Stimulated activated CD8-positive, alpha-beta memory T cell treated with anti-CD3 and anti-CD28 coated beads, Interleukin-7, amount 100 ng/mL, for 4 hours (primary cell): Measurements from ENCODE around the gene MLN.

Experiments used
- DNase-seq, 2 donors: peaks; one replicate each; pipeline ENCODE4 v3.0.0-alpha.2; 2020; ENCODE audit warnings: low read depth in 2 of 2

Gene MLN

DNA sequence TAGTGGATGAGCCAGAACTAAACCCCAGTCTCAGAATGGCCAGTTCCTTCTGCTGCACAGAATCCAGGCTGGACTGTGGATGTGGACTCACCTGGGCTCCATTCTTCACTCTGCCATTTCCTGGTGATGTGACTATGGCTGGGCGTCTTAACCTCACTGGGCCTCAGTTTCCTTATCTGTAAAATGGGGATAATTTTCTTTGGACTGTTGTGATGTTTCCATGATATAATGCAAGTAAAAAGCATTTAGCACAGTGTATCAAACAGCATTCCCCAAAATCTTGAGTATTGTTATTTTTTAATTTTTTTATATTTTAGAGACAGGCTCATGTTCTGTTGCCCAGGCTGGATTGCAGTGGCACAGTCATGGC is 51.2 kb downstream of the MLN start:
- DNase-seq: no peak

DNA sequence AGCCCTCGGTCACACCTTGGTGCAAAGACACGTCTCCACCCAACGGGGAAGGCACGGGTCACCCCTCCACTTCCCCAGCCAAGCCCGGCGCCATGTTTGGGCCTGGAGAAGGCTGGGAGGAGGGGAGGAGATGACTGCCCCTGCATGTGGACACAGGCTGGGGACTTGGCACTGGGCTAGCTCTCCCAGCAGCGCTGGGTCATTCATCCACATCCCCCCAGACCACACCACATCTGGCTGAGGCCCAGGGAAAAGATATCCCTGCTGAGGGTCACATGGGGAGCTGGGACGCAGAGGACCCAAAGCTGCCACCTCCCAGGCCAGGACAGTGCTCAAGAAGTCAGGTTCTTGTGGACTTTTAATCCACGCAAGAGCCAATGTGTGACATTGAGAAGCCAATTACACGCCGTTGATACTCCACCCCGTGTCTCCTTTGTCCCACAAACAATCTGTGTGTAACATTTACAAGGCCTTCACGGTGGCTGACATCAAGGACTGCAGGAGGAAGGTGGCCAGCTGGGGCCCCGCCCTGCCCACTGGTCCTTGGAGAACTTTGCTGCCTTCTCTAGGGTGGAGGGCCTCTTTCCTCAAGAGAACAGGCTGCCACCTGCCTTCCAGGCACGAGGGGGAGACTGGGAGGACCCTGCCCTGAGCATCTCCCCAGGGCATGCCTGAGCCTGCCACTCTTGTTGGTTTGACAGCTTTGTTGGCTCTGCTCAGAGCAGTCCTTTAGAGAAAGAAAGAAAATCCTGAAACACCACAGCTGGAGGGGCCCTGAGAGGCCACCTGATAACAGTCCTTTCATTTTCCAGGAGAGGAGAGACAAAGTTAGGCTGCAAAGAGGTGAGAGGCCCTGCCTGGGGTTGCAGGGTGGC is 51.8 kb downstream of the MLN start:
- DNase-seq: no peak

GRCh38 chr6:33750244-33750991 is 53.4 kb downstream of the MLN start:
- no peak for DNase-seq

- no peak for DNase-seq
Observed at GRCh38 chr6:33749401-33749800, 54.4 kb downstream of the MLN start.

DNA sequence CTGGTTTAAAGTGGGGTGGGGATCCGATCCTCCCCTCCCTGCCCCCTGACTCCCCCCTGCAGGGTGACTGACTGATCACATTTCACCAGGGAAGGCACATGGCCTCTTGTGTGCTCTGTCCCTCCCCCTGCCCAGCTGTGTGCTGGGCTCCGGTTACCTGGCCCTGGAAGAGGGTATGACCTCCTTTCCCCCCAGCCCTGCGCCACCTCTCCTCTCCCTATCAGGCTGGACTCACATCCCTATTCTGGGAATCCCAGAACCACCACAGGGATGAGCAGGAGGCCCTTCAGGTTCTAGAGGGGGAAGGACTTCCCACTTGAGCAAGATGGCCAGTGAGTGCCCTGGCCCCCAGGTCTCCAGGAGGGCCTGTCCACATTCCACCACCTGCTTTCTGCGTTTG is 55.0 kb downstream of the MLN start:
- no peak for DNase-seq

DNA sequence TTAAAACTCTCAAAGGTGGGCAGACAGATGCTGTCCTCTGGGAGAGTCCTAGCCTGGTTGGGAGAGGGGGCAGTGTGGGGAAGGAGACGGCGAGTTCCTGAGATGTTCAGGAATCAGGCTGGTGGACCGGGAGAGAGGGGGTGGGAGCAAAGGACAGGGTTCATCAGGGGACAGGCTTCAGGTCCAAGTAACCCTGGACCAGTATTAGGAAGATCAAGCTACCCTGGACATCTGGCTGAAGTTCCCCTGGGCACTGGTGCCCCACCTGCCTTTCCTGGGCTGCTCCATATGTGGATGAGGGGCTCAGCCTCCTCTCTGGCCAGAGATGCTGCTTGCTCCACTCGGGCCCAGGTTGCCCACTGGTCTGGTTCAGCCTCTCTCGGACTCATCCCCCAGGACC is 56.0 kb downstream of the MLN start:
- DNase-seq: no peak

DNA sequence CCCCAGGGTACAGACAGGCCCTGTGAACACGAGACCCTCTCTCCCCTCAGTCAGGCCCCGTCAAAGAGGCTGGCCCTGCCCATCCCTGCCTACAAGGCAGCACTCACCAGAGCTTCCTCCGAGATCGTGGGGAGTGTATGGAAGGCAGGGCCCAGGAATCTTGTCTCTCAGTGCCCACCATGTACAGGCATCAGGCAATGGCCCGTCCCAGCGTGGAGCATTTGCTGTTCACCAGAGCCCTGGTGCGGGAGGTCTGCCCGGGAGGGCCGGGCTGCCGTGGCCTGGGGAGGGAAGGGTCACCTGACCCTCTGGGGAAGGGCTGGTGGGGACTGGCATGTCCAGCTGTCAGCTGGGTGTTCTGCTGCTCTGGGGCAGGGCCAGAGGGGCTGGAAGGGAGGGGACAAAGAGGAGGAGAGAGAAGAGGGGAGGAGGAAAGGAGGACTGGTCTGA is 57.1 kb downstream of the MLN start, which contains the start of gene IP6K3:
TSS of gene IP6K3 (minus strand) at position 255 of the 450 bp plus-strand sequence. CDS start 11,429 bp downstream, outside the sequence.
- DNase-seq: no peak

DNA sequence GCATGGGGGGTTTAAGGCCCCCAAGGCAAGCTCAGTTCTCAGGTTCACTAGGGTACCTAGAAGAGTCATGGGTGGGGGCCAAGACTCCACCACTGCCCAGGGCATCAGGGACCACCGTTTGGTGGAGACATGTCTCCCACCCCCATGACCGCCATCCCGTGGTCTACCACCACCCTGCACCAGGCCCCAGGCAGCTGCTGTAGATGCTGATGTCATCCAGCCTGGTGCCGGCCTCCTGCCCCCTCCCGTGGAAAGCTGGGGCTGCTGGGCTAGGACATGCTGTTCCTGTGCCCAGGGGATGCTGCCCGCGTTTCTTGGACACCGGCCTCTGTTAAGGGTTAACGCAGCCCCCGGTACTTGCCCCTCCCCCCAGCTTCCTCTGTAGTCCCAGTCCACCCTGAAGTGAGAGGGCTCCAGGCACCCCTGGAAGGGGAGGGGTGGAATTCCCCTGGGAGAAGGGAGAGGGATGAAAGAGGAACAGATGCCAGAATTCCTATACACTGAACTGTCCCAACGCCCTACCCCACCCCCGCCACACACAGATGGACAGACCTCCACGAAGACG is 57.7 kb downstream of the MLN start:
- no peak for DNase-seq

GRCh38 chr6:33745548-33745947 is 58.3 kb downstream of the MLN start:
- DNase-seq: no peak

DNA sequence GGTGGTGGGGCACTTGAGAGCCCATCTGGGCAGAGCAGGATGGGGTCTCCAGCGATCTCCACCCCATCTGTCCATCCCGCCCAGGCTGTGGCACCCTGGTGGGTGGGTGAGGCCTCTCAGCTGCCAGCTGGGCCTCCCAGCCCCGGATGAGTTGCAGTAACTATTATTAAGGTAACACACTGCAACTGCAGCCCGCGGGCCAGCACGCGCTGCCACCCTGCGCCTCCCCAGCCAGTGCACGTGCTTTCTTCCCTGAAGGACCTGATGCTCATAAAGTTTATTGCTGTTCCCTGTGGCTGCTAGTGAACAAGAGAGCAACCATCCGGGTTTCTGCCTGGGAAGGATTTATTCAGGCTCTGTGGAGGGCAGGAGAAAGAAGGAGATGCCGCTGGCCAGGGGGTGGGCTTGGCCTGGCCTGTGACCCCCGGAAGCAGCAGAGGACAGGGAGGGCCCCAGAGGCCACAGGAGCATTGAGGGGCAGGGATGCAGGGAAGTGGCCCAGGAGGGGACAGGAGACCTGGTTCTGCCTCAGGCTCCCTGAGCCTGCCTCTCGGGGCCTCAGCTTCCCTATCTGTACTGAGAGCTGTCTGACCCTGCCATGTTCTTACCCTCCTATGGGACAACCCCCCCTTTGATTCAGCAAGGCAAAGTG is 58.8 kb downstream of the MLN start:
- no peak for DNase-seq
